Activated naive CD4-positive, alpha-beta T cell treated with anti-CD3 and anti-CD28 coated beads, Interleukin-2, amount 50 U/mL, for 16 hours (primary cell): ENCODE measurements around the gene FABP3.

Experiments
- DNase-seq: peaks from one replicate; pipeline ENCODE4 v3.0.0-alpha.2; 2020

The FABP3 gene

GRCh38 chr1:31373056-31373896 lies at the start of gene FABP3:
Gene FABP3, minus strand, starts transcription at chr1:31373076. Its CDS starts 62 bp downstream, at chr1:31373014.
- peak; percentile 17 for DNase-seq

- DNase-seq: no peak
These were observed 48.6 kb upstream of the FABP3 start for GRCh38 chr1:31421371-31422040.

GRCh38 chr1:31420716-31421115 lies 47.8 kb upstream of the FABP3 start:
- no peak for DNase-seq

- no peak for DNase-seq
These were observed 45.9 kb upstream of the FABP3 start for GRCh38 chr1:31418626-31419323.

DNA sequence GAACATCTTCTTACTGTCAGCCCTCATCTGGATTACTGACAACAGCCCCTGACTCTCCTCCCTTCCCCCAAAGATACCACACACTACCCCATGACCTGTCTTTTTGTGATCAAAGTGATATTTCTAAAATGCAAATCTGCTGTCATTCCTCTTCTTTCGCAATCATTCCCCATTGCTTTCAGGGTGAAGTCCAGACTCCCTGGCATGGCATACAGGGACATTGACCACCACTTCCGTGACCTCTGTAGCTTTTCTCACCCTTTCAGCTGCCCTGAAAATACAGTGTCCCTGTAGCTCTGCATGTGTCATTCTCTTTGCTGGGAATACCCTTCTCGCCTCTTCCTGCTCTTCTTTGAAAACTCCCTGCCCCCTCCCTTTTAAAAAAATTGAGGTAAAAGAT lies 44.3 kb upstream of the FABP3 start:
- DNase-seq: no peak

DNA sequence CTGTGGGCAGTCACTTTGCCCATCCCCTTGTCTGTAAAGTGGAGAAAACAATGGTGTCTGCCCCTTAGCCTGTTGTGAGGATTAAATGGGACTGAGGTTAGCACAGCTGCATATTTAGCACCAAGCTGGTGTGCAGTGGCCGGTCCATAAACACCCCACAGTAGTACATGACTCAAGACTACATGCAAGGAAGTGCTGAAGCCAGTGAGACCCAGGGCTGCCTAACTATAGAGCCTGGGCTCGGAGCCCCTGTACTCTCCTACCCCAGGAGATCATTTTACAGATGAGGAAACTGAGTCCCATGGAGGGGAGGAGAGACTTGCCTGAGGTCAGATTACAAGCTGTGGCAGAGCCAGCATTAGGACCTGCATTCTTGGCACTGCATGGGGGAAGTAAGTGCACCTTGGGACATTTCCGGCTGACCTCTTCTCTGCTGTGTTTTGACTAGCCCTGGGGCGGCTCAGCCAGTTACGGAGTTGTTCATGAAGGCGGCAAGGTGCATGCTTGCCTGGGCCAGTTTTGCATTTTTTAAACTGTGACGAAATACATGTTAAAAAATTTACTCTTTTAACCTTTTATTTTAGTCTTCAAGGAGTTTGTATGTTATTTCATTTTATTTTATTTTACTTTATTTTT lies 43.3 kb upstream of the FABP3 start:
- DNase-seq: no peak

- no peak for DNase-seq
These were observed 42.8 kb upstream of the FABP3 start for GRCh38 chr1:31415658-31416057.

- DNase-seq: no peak
These were observed 42.1 kb upstream of the FABP3 start for GRCh38 chr1:31414980-31415370.

GRCh38 chr1:31413405-31414001 lies 40.6 kb upstream of the FABP3 start:
- no peak for DNase-seq

DNA sequence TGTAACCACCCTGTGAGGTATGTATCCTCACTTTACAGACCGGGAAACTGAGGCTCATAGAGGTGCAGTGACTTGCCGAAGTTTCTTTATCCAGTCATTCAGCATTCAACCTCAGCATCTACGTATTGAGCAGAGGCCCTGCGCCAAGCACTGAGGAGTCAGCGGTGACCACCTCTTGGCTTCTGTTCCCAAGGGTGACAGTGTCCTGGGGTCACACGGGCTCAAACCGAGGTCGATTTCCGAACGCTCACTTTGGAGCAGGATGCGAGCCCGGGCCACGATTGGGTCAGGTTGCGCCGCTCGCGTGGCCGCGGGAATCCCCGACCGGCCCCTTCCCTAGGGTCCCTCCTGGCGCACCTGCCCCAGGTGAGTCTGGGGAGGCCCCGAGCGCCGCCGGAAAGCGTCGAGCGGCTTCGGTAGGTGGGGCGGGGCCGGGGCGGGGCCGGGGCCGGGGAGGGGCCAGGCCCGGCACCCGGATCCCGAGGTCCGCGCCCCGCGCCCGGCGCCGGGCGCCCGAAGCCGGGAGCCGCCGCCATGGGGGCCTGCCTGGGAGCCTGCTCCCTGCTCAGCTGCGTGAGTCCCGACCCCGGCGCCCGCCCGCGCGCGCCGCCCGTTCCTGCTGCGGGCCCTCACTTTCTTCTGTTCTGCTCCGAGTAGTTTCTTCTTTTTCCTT lies 40.0 kb upstream of the FABP3 start, which contains the start of gene SERINC2:
Gene SERINC2, plus strand, starts transcription at position 482 of the 673 bp plus-strand sequence. Its CDS starts 53 bp downstream, at position 535.
- DNase-seq: no peak

DNA sequence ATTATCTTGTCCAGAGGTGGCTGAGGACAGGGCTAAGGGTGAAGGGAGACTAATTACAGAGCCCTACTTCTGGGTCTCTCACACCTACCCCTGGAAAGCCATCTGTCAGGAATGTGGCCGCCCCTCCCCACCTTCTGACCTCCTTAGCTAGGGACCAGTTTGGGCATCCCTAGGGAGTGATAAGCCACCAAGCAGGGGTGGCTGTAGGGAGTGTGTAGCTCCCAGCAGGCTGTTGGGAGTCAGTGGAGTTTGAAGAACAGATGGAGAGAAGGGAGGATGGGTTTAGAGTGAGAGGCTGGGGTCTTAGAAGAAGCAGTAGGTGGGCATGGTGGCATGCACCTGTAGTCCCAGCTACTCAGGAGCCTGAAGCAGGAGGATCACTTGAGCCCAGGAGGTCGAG lies 39.3 kb upstream of the FABP3 start:
- DNase-seq: no peak

DNA sequence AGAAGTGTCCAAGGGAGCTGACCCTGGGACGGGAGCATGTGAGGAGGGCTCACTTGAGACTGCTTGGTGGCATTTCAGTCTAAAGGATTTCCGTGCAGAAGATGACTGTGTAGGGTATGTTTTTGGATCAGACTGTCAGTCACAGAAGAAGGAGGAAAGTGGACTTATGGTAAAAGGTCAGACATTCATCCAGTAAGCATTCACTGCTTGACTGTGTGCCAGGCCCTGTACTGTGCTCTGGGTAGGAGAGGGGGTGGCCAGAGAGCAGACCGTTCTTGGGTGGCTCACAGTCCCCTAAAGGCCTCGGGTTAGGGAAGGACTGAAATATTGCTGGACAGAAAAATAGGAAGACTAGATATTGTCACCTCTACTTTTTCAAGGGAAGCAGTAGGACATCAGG lies 38.0 kb upstream of the FABP3 start:
- no peak for DNase-seq

- DNase-seq: no peak
These were observed 37.3 kb upstream of the FABP3 start for GRCh38 chr1:31409946-31410858.

DNA sequence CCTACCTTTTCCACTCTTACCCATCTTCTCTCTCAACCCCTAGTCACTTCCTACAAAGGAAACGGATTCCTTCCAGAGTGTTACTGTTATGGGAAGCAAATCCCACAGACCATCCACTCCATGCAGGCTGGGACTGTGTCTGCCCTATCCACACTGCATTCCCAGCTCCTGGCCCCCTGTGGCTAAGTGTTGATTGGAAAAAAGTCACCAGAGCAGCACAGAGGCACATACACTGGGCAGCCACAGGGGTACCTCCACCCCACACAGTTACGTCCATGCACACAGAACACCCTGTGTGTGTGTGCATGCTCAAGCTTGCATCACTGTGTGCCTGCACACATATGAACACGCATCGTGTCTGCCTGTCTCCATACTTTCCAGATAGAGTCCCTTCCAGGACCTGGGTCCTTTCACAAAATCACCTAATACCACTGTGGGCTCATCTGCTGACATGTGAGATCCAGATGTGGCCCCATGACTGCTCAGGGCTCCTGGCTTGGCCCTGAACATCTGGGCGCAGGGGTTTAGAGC lies 36.0 kb upstream of the FABP3 start:
- DNase-seq: no peak

- DNase-seq: no peak
These were observed 34.3 kb upstream of the FABP3 start for GRCh38 chr1:31407029-31407626.

- no peak for DNase-seq
These were observed 32.8 kb upstream of the FABP3 start for GRCh38 chr1:31405578-31406245.

DNA sequence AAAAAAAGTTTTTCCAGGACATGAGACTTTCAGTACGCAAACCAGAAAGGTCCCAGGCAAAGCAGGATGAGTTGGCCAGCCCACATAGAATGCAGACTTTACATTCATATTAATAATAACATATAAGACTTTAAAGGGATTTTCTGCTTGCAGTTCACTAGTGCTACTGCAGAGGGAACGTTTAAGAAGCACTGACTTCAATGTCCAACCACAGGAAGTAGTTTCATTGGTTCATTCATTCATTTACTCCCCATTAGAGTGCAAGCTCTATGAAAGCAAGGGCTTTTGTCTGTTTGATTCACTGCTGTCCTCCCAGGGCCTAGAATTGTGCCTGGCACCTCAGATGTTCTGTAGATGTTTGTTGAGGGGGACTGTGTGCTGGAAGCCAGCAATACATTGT lies 28.4 kb upstream of the FABP3 start:
- DNase-seq: no peak

- no peak for DNase-seq
These were observed 27.5 kb upstream of the FABP3 start for GRCh38 chr1:31400393-31400792.

DNA sequence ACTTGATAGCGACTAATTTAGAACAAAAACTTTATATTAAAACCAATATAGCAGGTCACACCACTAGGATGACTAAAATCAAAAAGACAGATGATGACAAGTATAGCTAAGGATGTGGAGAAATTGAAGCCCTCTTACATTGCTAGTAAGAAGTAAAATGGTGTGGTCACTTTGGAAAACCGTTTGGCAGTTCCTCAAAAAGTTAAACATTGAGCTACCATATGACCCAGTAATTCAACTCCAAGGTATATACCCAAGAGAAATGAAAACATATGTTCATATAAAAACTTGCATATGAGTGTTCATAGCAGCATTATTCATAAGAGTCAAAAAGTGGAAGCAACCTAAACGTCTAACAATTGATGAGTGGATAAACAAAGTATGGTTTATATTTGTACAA lies 27.1 kb upstream of the FABP3 start:
- DNase-seq: no peak

- DNase-seq: no peak
These were observed 25.4 kb upstream of the FABP3 start for GRCh38 chr1:31398246-31398645.
